ENCODE data around the gene SWSAP1. TPM values are rescaled to one million over a fixed set of nuclear protein-coding genes. Genes with fewer than 3 reads are reported as not detected.

Gene SWSAP1
- total RNA-seq, 2 donors from 2014 or later = 2.6 to 2.9 TPM

- no peak overlapping the region for H3K4me3 Mint-ChIP-seq
- DNase-seq (no peak), ATAC-seq (no peak)
- peaks cover 4% of the 10 kb centered on the region for H3K27me3 Mint-ChIP-seq
- no peak overlapping the region for H3K27ac Mint-ChIP-seq
- H3K9me3 ChIP-seq (ENCODE audit: control insufficient read depth, low read length, poor library complexity, severe bottlenecking) = no peaks in the 10 kb centered on the region
- H3K4me1 Mint-ChIP-seq = peaks cover 12% of the 10 kb centered on the region
- H3K36me3 Mint-ChIP-seq (ENCODE audit: low read depth) = no peaks in the 10 kb centered on the region
These were observed 13.3 kb upstream of the SWSAP1 start for GRCh38 chr19:11361037-11361770.

- H3K36me3 Mint-ChIP-seq (ENCODE audit: low read depth) = no peaks in the 10 kb centered on the region
- no peak overlapping the region for H3K4me3 Mint-ChIP-seq
- no peaks in the 10 kb centered on the region for H3K9me3 ChIP-seq (ENCODE audit: control insufficient read depth, low read length, poor library complexity, severe bottlenecking)
- no peaks in the 10 kb centered on the region for H3K27me3 Mint-ChIP-seq
- ATAC-seq (no peak), DNase-seq (no peak)
- H3K4me1 Mint-ChIP-seq = peaks cover 10% of the 10 kb centered on the region
- no peak overlapping the region for H3K27ac Mint-ChIP-seq
These were observed 12.4 kb upstream of the SWSAP1 start for GRCh38 chr19:11361771-11362731.

GRCh38 chr19:11363881-11364280 lies 10.6 kb upstream of the SWSAP1 start:
- ATAC-seq = no peak

GRCh38 chr19:11364296-11364904 lies 10.1 kb upstream of the SWSAP1 start:
- Mint-ChIP-seq H3K27ac (no peak overlapping the region), H3K4me3 (no peak overlapping the region), H3K4me1 (peaks cover 2% of the 10 kb centered on the region), H3K27me3 (no peaks in the 10 kb centered on the region), H3K36me3 (ENCODE audit: low read depth) (no peaks in the 10 kb centered on the region)
- no peaks in the 10 kb centered on the region for H3K9me3 ChIP-seq (ENCODE audit: control insufficient read depth, low read length, poor library complexity, severe bottlenecking)
- ATAC-seq = no peak
- no peak for DNase-seq

More at GRCh38 chr19:11363881-11364280, 10.6 kb upstream of the SWSAP1 start:
- Mint-ChIP-seq H3K4me3 (no peak overlapping the region), H3K36me3 (ENCODE audit: low read depth) (no peaks in the 10 kb centered on the region), H3K27ac (no peak overlapping the region), H3K27me3 (no peaks in the 10 kb centered on the region), H3K4me1 (peaks cover 6% of the 10 kb centered on the region)
- H3K9me3 ChIP-seq (ENCODE audit: control insufficient read depth, low read length, poor library complexity, severe bottlenecking) = no peaks in the 10 kb centered on the region
- no peak for DNase-seq

- H3K4me1 Mint-ChIP-seq = peaks cover 2% of the 10 kb centered on the region
- H3K9me3 ChIP-seq (ENCODE audit: control insufficient read depth, low read length, poor library complexity, severe bottlenecking) = no peaks in the 10 kb centered on the region
- ATAC-seq (no peak), DNase-seq (no peak)
- no peak overlapping the region for H3K4me3 Mint-ChIP-seq
- no peak overlapping the region for H3K27ac Mint-ChIP-seq
- no peaks in the 10 kb centered on the region for H3K36me3 Mint-ChIP-seq (ENCODE audit: low read depth)
- no peaks in the 10 kb centered on the region for H3K27me3 Mint-ChIP-seq
These were observed 9.5 kb upstream of the SWSAP1 start for GRCh38 chr19:11364935-11365334.

GRCh38 chr19:11365557-11366117 lies 8.8 kb upstream of the SWSAP1 start:
- peaks cover under 1% of the 10 kb centered on the region for H3K36me3 Mint-ChIP-seq (ENCODE audit: low read depth)
- H3K4me3 Mint-ChIP-seq = no peak overlapping the region
- DNase-seq = no peak
- H3K27me3 Mint-ChIP-seq = no peaks in the 10 kb centered on the region
- no peak for ATAC-seq
- no peak overlapping the region for H3K27ac Mint-ChIP-seq
- peaks cover 2% of the 10 kb centered on the region for H3K4me1 Mint-ChIP-seq
- H3K9me3 ChIP-seq (ENCODE audit: control insufficient read depth, low read length, poor library complexity, severe bottlenecking) = no peaks in the 10 kb centered on the region

- no peak for ATAC-seq
- no peak for DNase-seq
- no peak overlapping the region for H3K27ac Mint-ChIP-seq
These were observed 6.9 kb upstream of the SWSAP1 start for GRCh38 chr19:11367528-11367927.

GRCh38 chr19:11370744-11371143 lies 3.7 kb upstream of the SWSAP1 start:
- H3K27me3 Mint-ChIP-seq = no peaks in the 10 kb centered on the region
- H3K4me1 Mint-ChIP-seq = peaks cover 11% of the 10 kb centered on the region
- no peaks in the 10 kb centered on the region for H3K9me3 ChIP-seq (ENCODE audit: control insufficient read depth, low read length, poor library complexity, severe bottlenecking)
- no peak overlapping the region for H3K27ac Mint-ChIP-seq
- DNase-seq (no peak), ATAC-seq (no peak)
- no peak overlapping the region for H3K4me3 Mint-ChIP-seq
- H3K36me3 Mint-ChIP-seq (ENCODE audit: low read depth) = peaks cover 4% of the 10 kb centered on the region

More at GRCh38 chr19:11367528-11367927, 6.9 kb upstream of the SWSAP1 start:
- H3K4me3 Mint-ChIP-seq = no peak overlapping the region
- H3K27me3 Mint-ChIP-seq = no peaks in the 10 kb centered on the region
- H3K36me3 Mint-ChIP-seq (ENCODE audit: low read depth) = peaks cover 4% of the 10 kb centered on the region
- peaks cover 5% of the 10 kb centered on the region for H3K4me1 Mint-ChIP-seq
- H3K9me3 ChIP-seq (ENCODE audit: control insufficient read depth, low read length, poor library complexity, severe bottlenecking) = no peaks in the 10 kb centered on the region

- no peak overlapping the region for H3K27ac Mint-ChIP-seq
- H3K36me3 Mint-ChIP-seq (ENCODE audit: low read depth) = peaks cover 7% of the 10 kb centered on the region
- no peaks in the 10 kb centered on the region for H3K9me3 ChIP-seq (ENCODE audit: control insufficient read depth, low read length, poor library complexity, severe bottlenecking)
- no peaks in the 10 kb centered on the region for H3K27me3 Mint-ChIP-seq
- no peak for ATAC-seq
- no peak for DNase-seq
- peak overlapping the region; percentile 69 for H3K4me3 Mint-ChIP-seq
- H3K4me1 Mint-ChIP-seq = peaks cover 22% of the 10 kb centered on the region
These were observed 1.1 kb upstream of the SWSAP1 start for GRCh38 chr19:11373166-11373884.

- DNase-seq = no peak
- no peaks in the 10 kb centered on the region for H3K9me3 ChIP-seq (ENCODE audit: control insufficient read depth, low read length, poor library complexity, severe bottlenecking)
- peaks cover 7% of the 10 kb centered on the region for H3K36me3 Mint-ChIP-seq (ENCODE audit: low read depth)
- peaks cover 22% of the 10 kb centered on the region for H3K4me1 Mint-ChIP-seq
- H3K27ac Mint-ChIP-seq = no peak overlapping the region
- no peaks in the 10 kb centered on the region for H3K27me3 Mint-ChIP-seq
- no peak for ATAC-seq
- no peak overlapping the region for H3K4me3 Mint-ChIP-seq
These were observed 507 bp upstream of the SWSAP1 start for GRCh38 chr19:11373885-11374432.

GRCh38 chr19:11375143-11375948 lies 880 bp downstream of the SWSAP1 start:
- H3K4me1 Mint-ChIP-seq = peaks cover 28% of the 10 kb centered on the region
- H3K27me3 Mint-ChIP-seq = no peaks in the 10 kb centered on the region
- no peaks in the 10 kb centered on the region for H3K9me3 ChIP-seq (ENCODE audit: control insufficient read depth, low read length, poor library complexity, severe bottlenecking)
- peaks cover 7% of the 10 kb centered on the region for H3K36me3 Mint-ChIP-seq (ENCODE audit: low read depth)
- no peak overlapping the region for H3K4me3 Mint-ChIP-seq
- DNase-seq (peak; percentile 53 to 61 (median 61)), ATAC-seq (peak; percentile 52)
- no peak overlapping the region for H3K27ac Mint-ChIP-seq

- Mint-ChIP-seq H3K4me3 (no peak overlapping the region), H3K4me1 (peaks cover 38% of the 10 kb centered on the region), H3K27me3 (peaks cover 6% of the 10 kb centered on the region), H3K36me3 (ENCODE audit: low read depth) (peaks cover 2% of the 10 kb centered on the region), H3K27ac (peak overlapping the region; percentile 2)
- ATAC-seq (no peak), DNase-seq (no peak)
- H3K9me3 ChIP-seq (ENCODE audit: control insufficient read depth, low read length, poor library complexity, severe bottlenecking) = no peaks in the 10 kb centered on the region
These were observed 2.8 kb downstream of the SWSAP1 start for GRCh38 chr19:11377237-11377636.
